GM23338 (cell line): ENCODE measurements around the gene IPPK. TPM values are rescaled to one million over a fixed set of nuclear protein-coding genes. Genes with fewer than 3 reads are reported as not detected.

Experiments used
- ATAC-seq: fragments of 200-7000 bp; cut with Tn5 transposase; 3 replicates; pipeline ENCODE4 v1.9.1; 2020
- DNase-seq: peaks from one replicate; pipeline ENCODE4 v3.0.0-alpha.2; 2015; ENCODE audit warnings: low spot score
- H2AFZ ChIP-seq: fragments of 200-600 bp; sonication (generic); 2 replicates; pipeline ENCODE4 v1.8.0; 2016; ENCODE audit warnings: antibody characterized with exemption, mild to moderate bottlenecking, moderate library complexity
- H3F3A ChIP-seq: fragments of 200-600 bp; sonication (generic); replicated peaks from 2 replicates; pipeline ENCODE4 v1.8.0; 2017; ENCODE audit warnings: antibody characterized with exemption, mixed run types, low read depth
- H3K27ac ChIP-seq: fragments of 200-600 bp; sonication (generic); 2 replicates; pipeline ENCODE4 v1.6.1; 2016; ENCODE audit warnings: low read depth
- H3K27me3 ChIP-seq: fragments of 200-600 bp; sonication (generic); 2 replicates; pipeline ENCODE4 v1.8.0; 2016; ENCODE audit warnings: mild to moderate bottlenecking, mixed run types, moderate library complexity; ENCODE audit not compliant: insufficient read depth
- H3K36me3 ChIP-seq: fragments of 200-600 bp; sonication (generic); 2 replicates; pipeline ENCODE4 v1.8.0; 2016; ENCODE audit warnings: mild to moderate bottlenecking; ENCODE audit not compliant: insufficient read depth
- H3K4me1 ChIP-seq: fragments of 200-600 bp; sonication (generic); 2 replicates; pipeline ENCODE4 v1.8.0; 2016; ENCODE audit warnings: mild to moderate bottlenecking, moderate library complexity; ENCODE audit not compliant: insufficient read depth
- H3K4me2 ChIP-seq: fragments of 200-600 bp; sonication (generic); 2 replicates; pipeline ENCODE4 v1.7.1; 2017; ENCODE audit warnings: mixed run types
- H3K4me3 ChIP-seq: fragments of 200-600 bp; sonication (generic); 2 replicates; pipeline ENCODE4 v1.6.1; 2016; ENCODE audit warnings: mixed run types
- H3K79me2 ChIP-seq: fragments of 200-600 bp; sonication (generic); replicated peaks from 2 replicates; pipeline ENCODE4 v1.8.0; 2017; ENCODE audit warnings: mild to moderate bottlenecking; ENCODE audit not compliant: insufficient read depth
- H3K9me2 ChIP-seq: fragments of 200-600 bp; sonication (generic); 2 replicates; pipeline ENCODE4 v1.8.0; 2017; ENCODE audit not compliant: insufficient read depth
- H4K20me1 ChIP-seq: fragments of 200-600 bp; sonication (generic); replicated peaks from 2 replicates; pipeline ENCODE4 v1.8.0; 2017; ENCODE audit warnings: mild to moderate bottlenecking; ENCODE audit not compliant: insufficient read depth
- H3K27ac Mint-ChIP-seq: 2 replicates; pipeline ENCODE4 v1.8.0; 2020; ENCODE audit warnings: inconsistent platforms, mild to moderate bottlenecking, moderate library complexity, mixed read lengths
- H3K27me3 Mint-ChIP-seq: 3 replicates; pipeline ENCODE4 v1.8.0; 2022; ENCODE audit warnings: low read depth, mild to moderate bottlenecking, moderate library complexity, mixed read lengths, inconsistent platforms; ENCODE audit not compliant: insufficient read depth, poor library complexity
- H3K36me3 Mint-ChIP-seq: 3 replicates; pipeline ENCODE4 v1.8.0; 2021; ENCODE audit warnings: low read depth, mild to moderate bottlenecking, inconsistent platforms, moderate library complexity, mixed read lengths
- H3K4me1 Mint-ChIP-seq: 3 replicates; pipeline ENCODE4 v1.8.0; 2020; ENCODE audit warnings: mild to moderate bottlenecking, inconsistent platforms, mixed read lengths
- H3K4me3 Mint-ChIP-seq: 3 replicates; pipeline ENCODE4 v1.8.0; 2021; ENCODE audit warnings: moderate library complexity, mild to moderate bottlenecking, inconsistent platforms, mixed read lengths
- H3K9me3 Mint-ChIP-seq: 3 replicates; pipeline ENCODE4 v1.8.0; 2020; ENCODE audit warnings: moderate library complexity, mild to moderate bottlenecking, inconsistent platforms, mixed read lengths
- CREB1 ChIP-seq: fragments of 250-450 bp; sonication (Bioruptor Pico); IDR thresholded peaks from 2 replicates; pipeline ENCODE4 v1.5.0; 2020; ENCODE audit warnings: low read depth, mild to moderate bottlenecking, moderate library complexity
- CTCF ChIP-seq, 2 experiments: fragments of 200-600 bp in 1 of 2; sonication (generic) in 1 of 2; conservative IDR thresholded peaks; 2 replicates each; pipeline versions ENCODE4 v1.5.1 to v1.6.1; 2016 to 2017; ENCODE audit warnings: antibody characterized with exemption in 2 of 2, low read depth in 2 of 2, mild to moderate bottlenecking in 2 of 2, moderate library complexity in 1 of 2
- ETS1 ChIP-seq: IDR thresholded peaks from 2 replicates; pipeline ENCODE4 v1.6.1; 2016; ENCODE audit warnings: antibody characterized with exemption
- EZH2 ChIP-seq: fragments of 200-600 bp; sonication (generic); IDR thresholded peaks from one replicate; pipeline ENCODE4 v1.8.0; 2017; ENCODE audit warnings: antibody characterized with exemption, mild to moderate bottlenecking, low read depth; ENCODE audit not compliant: unreplicated experiment
- EZH2phosphoT487 ChIP-seq: fragments of 200-600 bp; sonication (generic); IDR thresholded peaks from one replicate; pipeline ENCODE4 v1.8.1; 2018; ENCODE audit warnings: antibody characterized with exemption; ENCODE audit not compliant: unreplicated experiment
- JUNB ChIP-seq: IDR thresholded peaks from one replicate; pipeline ENCODE4 v1.6.1; 2016; ENCODE audit warnings: antibody characterized with exemption; ENCODE audit not compliant: unreplicated experiment
- NANOG ChIP-seq: IDR thresholded peaks from 2 replicates; pipeline ENCODE4 v1.6.1; 2016; ENCODE audit warnings: antibody characterized with exemption, borderline replicate concordance
- POLR2AphosphoS5 ChIP-seq: IDR thresholded peaks from 2 replicates; pipeline ENCODE4 v1.6.1; 2016; ENCODE audit warnings: antibody characterized with exemption, low read depth
- REST ChIP-seq: IDR thresholded peaks from one replicate; pipeline ENCODE4 v1.6.1; 2018; ENCODE audit warnings: antibody characterized with exemption; ENCODE audit not compliant: unreplicated experiment
- STAT1 ChIP-seq: IDR thresholded peaks from one replicate; pipeline ENCODE4 v1.6.1; 2016; ENCODE audit warnings: antibody characterized with exemption; ENCODE audit not compliant: unreplicated experiment
- ZNF114 ChIP-seq: fragments of 250-450 bp; sonication (Bioruptor Pico); IDR thresholded peaks from 2 replicates; pipeline ENCODE4 v1.5.0; 2020; ENCODE audit warnings: mild to moderate bottlenecking, moderate library complexity
- ZNF331 ChIP-seq: fragments of 250-450 bp; sonication (Bioruptor Pico); IDR thresholded peaks from 2 replicates; pipeline ENCODE4 v1.5.0; 2020; ENCODE audit warnings: low read depth, mild to moderate bottlenecking, moderate library complexity
- ZNF462 ChIP-seq: fragments of 250-450 bp; sonication (Bioruptor Pico); IDR thresholded peaks from 2 replicates; pipeline ENCODE4 v1.5.0; 2020; ENCODE audit warnings: mild to moderate bottlenecking, moderate library complexity
- polyA plus RNA-seq: library from polyadenylated mRNA; unstranded; fragments of >200 nt; fragmentation: Nextera tagmentation; extraction: Ambion mirVana; gene quantifications from 2 replicates; pipeline ENCODE4 v1.2.1, GENCODE V29; 2016
- total RNA-seq: library from RNA; depleted of rRNA; stranded (reverse); fragments of >200 nt; shearing (Covaris generic); gene quantifications from 2 replicates; pipeline ENCODE4 v1.2.3, GENCODE V29; 2014

Gene IPPK
- total and polyA plus RNA-seq, 2 experiments from 2014 or later = 6.5 to 17.5 TPM

GRCh38 chr9:92668746-92669526 lies 995 bp downstream of the IPPK start:
- ATAC-seq = no peak
- peak overlapping the region; percentile 99 for H3K4me2 ChIP-seq
- H3K27ac Mint-ChIP-seq = peak overlapping the region; percentile 72; the same call in 1 of the 2 replicates
- no peaks in the 10 kb centered on the region for H3K27me3 ChIP-seq
- no peak for TF ChIP-seq EZH2phosphoT487
- TF ChIP-seq ZNF462 (CRISPR knock-in tag) = no peak
- no peak for TF ChIP-seq ETS1
- no peak for TF ChIP-seq REST
- no peak for TF ChIP-seq NANOG
- no peak for TF ChIP-seq CTCF (conservative IDR thresholded peaks at IDR 0.05; ENCODE audit: low read depth in 2 of 2)
- TF ChIP-seq POLR2AphosphoS5 = no peak
- TF ChIP-seq JUNB = no peak
- no peak for TF ChIP-seq ZNF114 (CRISPR knock-in tag)
- no peak for TF ChIP-seq EZH2
- TF ChIP-seq ZNF331 (CRISPR knock-in tag) = no peak
- TF ChIP-seq STAT1 = no peak
- no peak for TF ChIP-seq CREB1 (CRISPR knock-in tag)
- H2AFZ ChIP-seq = peak overlapping the region; percentile 84
- no peaks in the 10 kb centered on the region for H3K9me2 ChIP-seq
- DNase-seq = peak; percentile 46
- peaks cover 6% of the 10 kb centered on the region for H4K20me1 ChIP-seq
- peak overlapping the region; percentile 96 for H3K4me3 Mint-ChIP-seq
- H3K4me3 ChIP-seq = peak overlapping the region; percentile 99
- peaks cover 17% of the 10 kb centered on the region; the same call in 1 of the 2 replicates for H3K4me1 ChIP-seq
- H3K36me3 ChIP-seq = no peaks in the 10 kb centered on the region
- H3K4me1 Mint-ChIP-seq = peaks cover 25% of the 10 kb centered on the region
- no peak overlapping the region for H3K27ac ChIP-seq
- peaks cover 5% of the 10 kb centered on the region; the same call in 1 of the 2 replicates for H3F3A ChIP-seq
- H3K9me3 Mint-ChIP-seq = no peaks in the 10 kb centered on the region
- H3K27me3 Mint-ChIP-seq = peaks cover 5% of the 10 kb centered on the region
- peaks cover 61% of the 10 kb centered on the region for H3K79me2 ChIP-seq
- peaks cover 7% of the 10 kb centered on the region; the same call in 1 of the 3 replicates for H3K36me3 Mint-ChIP-seq
